ENCODE data around the gene FAM72C. TPM values are rescaled to one million over a fixed set of nuclear protein-coding genes. Genes with fewer than 3 reads are reported as not detected.
A peak's percentile ranks its signal among the peaks of the same experiment; 100 is the strongest.
"Not testable (repeated sequence)": the region's sequence is repeated elsewhere in the genome, so short reads cannot be mapped to it uniquely, and the experiment has no call there.

Gene FAM72C
- total RNA-seq, 1 donor from 2014 or later, result 1.2 TPM

DNA sequence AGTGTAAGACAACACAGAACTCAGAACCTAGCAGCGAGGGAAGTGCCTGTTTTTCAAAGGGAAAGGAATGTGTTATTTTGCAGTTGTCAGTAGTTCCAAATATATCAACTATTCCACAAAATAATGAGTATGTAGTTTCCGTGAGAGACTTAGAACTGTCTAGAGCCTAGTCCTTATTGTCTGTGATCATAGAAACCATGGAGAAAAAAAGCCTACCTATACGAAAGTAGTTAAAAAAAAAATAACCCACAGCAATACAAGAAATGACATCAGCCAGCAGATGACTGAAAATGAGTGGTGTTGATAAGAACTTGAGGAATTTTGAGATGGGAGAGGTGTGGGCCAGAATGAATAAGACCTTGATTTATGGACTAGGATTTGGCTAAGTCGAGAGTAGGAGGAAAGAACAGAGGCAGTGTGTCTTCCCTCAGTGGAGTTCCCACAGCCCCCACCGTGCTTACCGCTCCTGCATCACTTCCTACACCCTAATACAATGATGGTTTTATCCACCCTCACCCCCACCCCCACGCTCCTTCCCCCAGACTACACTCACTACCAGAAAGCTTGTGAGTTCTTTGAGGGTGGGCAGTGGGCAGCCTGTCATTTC lies 21.6 kb upstream of the FAM72C start:
- H3K27ac ChIP-seq; H3K4me3 ChIP-seq; H3K4me1 ChIP-seq; H3K9me3 ChIP-seq; DNase-seq (ENCODE audit: low spot score in 2 of 2); H3K27me3 ChIP-seq; H3K36me3 ChIP-seq; intact Hi-C loops (cut with DNase I): not testable (repeated sequence)

DNA sequence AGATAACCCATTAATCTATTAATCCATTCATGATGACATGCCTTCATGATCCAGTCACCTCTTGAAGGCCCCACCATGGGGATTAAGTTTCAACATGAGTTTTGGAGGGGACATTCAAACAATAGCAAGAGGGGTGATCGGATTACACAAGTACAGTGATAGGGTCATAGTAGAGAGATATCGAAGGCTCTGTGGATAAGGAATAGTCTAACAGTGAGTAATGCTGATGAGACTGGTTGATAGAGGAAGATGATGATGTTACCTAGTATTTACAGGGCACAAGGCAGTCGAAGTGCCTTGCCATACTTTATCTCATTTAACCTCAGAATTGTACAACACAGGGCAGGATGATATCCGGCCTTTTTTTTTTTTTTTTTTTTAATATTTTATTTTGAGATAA lies 18.9 kb upstream of the FAM72C start:
- H3K4me1 ChIP-seq; H3K36me3 ChIP-seq; H3K27ac ChIP-seq; DNase-seq (ENCODE audit: low spot score in 2 of 2); H3K9me3 ChIP-seq; H3K4me3 ChIP-seq; intact Hi-C loops (cut with DNase I); H3K27me3 ChIP-seq: not testable (repeated sequence)

DNA sequence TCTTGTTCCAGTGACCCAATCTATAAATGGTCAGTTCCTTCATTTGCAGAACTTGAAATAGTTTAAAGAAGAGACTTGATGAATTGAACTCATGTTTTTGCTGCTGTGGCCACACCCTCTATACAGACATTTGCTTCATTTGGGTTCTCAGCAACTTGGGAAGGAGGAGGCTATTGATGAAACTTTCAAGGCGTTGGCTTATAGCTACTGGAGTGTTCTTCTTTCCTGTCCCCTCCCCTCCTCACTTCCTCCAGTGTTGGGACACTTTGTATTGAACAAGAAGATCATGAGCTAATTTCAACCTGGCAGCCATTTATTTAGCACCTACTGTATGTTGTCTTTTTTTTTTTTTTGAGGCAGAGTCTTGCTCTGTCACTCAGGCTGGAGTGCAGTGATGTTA lies 17.9 kb upstream of the FAM72C start:
- intact Hi-C loops (cut with DNase I), result not testable (repeated sequence)

DNA sequence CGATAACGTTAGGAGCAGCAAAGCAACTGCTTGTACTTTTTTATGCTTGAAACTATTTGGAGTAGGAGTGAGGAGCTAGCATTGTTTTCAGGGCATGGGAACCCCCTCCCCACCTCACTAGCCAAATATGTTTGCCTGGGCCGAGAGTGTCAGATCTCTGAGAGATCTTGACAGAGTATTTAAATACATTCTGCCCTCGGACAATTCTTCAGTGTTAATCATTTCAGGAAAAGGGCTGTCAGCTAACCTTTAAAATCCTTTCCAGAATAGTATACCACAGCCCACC lies 17.6 kb upstream of the FAM72C start:
- H3K36me3 ChIP-seq; H3K4me1 ChIP-seq; intact Hi-C loops (cut with DNase I); H3K27me3 ChIP-seq; H3K4me3 ChIP-seq; DNase-seq (ENCODE audit: low spot score in 2 of 2); H3K9me3 ChIP-seq; H3K27ac ChIP-seq: not testable (repeated sequence)

More for the DNA sequence above, 17.9 kb upstream of the FAM72C start:
- H3K27ac ChIP-seq; H3K36me3 ChIP-seq; DNase-seq (ENCODE audit: low spot score in 2 of 2); H3K27me3 ChIP-seq; H3K4me3 ChIP-seq; H3K9me3 ChIP-seq; H3K4me1 ChIP-seq: not testable (repeated sequence)

DNA sequence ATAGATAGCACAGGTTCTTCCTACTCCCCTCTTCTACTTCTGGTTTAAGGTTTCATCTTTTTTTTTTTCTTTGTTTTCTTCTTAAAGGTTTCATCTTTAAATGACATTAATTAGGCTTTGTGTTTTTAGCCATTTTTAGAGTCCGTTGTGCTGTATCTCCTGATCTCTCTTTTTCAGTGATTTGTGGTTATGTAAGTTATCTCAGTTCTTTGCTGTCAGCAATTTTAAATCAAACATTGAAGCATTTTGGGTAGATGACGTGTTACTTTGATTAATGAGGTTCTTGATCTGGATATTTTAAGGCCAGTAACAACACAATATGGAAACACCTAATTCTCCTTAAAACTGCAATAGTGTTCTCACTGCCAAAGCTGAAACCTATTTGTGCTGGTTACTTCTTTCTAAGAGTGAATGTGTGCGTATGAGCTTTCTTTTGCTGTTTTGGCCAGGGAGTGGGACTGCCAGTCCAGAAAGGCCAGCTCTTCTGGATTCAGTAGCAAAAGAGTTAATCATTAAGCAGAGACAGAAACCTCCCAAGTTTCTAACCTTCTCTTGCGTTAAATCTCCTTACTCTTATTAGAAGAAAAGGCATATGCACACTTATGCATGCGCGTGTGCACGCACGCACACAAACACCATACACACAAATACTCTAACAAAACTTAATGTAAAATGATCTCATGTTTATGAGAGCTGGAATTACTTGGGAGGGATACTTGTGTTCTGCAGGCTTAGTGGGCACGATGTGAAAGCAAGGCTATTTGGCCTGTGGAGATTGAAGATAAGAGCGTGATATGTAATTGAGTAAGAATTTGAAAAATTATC lies 17.0 kb upstream of the FAM72C start:
- H3K36me3 ChIP-seq; DNase-seq (ENCODE audit: low spot score in 2 of 2); H3K27ac ChIP-seq; H3K9me3 ChIP-seq; H3K4me1 ChIP-seq; H3K4me3 ChIP-seq; H3K27me3 ChIP-seq; intact Hi-C loops (cut with DNase I): not testable (repeated sequence)

DNA sequence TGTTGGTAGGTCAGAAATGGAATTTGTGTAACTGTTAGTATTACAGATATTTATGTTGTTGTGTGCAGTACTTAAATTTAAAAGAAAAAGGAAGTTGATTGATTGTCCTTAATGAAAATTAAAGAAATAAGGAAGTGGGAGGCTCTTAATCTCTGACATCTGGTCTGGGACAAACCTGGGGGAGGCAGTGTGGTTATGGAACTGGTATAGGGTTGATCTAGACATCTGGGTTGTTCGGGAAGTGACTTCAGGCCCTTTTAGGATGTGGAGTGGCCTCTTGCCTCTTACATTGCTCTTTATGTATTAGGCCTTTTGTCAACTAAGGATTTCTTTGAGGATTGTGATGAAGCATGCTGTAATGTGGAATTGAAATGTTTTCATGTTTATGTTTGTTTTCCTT lies 16.1 kb upstream of the FAM72C start:
- H3K36me3 ChIP-seq; H3K4me1 ChIP-seq; H3K27me3 ChIP-seq; H3K4me3 ChIP-seq; intact Hi-C loops (cut with DNase I); H3K9me3 ChIP-seq; H3K27ac ChIP-seq; DNase-seq (ENCODE audit: low spot score in 2 of 2): not testable (repeated sequence)

DNA sequence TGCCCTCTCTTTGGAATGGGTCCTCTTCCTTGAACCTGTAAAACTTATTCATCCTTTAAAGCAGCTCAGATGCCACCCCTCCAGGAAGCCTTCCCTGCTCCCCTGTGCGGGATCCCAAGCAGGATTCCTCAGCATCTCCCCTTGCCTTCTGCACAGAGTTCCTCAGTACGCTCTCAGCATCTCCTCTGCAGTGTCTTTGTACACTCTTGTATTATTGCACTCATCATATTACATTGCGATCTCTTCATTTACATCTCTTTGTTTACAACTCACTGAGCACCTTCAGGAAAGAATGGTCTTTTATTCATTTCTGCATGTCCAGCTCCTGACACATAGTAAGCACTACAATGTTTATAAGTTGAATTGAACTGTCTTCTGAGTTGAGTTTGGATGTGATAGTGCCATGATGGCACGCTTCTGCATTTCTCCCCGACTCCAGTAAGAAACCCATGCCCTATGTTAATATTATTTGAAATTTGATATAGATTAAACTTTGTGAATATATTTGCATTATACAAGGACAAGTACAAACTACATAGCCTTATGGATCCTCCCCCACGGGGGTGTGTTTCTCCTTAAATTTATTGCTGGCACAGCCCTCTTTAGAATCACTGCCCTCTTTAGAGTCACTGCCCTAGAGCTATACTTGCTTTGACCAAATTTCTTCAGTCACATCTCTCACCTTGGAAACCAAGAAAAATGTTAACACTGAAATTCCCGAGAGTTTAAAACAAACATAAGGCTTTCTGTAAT lies 13.1 kb upstream of the FAM72C start:
- H3K27ac ChIP-seq; H3K36me3 ChIP-seq; DNase-seq (ENCODE audit: low spot score in 2 of 2); intact Hi-C loops (cut with DNase I); H3K27me3 ChIP-seq; H3K4me1 ChIP-seq; H3K4me3 ChIP-seq; H3K9me3 ChIP-seq: not testable (repeated sequence)

DNA sequence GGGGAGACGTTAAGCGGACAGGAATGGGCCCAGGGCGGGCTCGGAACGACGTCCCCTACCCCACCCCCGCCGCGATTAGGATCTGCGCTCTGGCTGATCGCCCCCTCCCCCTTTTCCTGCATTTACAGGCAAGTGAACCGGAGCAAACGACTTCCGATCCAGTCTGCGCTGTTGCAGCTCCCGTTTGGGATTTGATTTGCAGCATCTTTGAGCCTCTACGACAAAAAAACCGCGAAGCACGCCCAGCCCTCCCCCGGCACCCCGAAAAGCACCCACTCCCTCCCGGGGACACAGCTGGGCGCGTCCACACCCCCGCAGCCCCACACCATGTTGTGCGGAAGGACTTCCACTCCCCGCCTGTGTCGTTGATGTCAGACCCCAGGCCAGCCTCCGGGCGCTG lies 2.6 kb upstream of the FAM72C start:
- intact Hi-C loops (cut with DNase I); H3K4me1 ChIP-seq; H3K9me3 ChIP-seq; H3K36me3 ChIP-seq; H3K27ac ChIP-seq; DNase-seq (ENCODE audit: low spot score in 2 of 2); H3K27me3 ChIP-seq: not testable (repeated sequence)
- peak overlapping the region in 1 of 2 donors; percentile 58 for H3K4me3 ChIP-seq

DNA sequence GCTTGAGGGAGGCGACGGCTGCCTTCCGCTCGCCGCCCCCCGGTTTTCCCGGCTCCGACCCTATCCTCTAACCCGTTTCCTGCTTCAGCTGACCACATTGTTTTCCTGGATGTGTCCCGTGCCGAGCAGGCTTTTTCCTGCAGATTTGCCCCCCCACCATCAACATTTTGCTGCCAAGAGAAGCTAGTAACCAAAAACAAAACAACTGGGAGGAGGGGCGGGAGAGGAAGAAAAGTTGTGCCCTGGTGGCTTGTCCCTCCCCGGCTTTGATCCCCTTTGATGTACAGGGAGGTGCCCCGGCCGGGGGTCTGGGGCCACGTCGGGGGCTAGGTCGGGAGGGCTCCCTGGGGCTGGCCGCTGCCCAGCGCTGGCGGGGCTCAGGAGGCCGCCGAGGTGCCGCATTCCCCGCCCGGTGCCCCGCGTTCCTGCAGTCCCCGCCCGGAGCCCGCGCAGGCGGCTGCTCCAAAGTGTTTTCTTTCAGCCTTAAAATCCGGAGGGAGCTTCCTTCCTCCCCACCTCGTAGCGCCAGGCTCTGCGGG lies 2.2 kb upstream of the FAM72C start:
- H3K4me1 ChIP-seq; H3K9me3 ChIP-seq; intact Hi-C loops (cut with DNase I); H3K36me3 ChIP-seq; H3K27ac ChIP-seq; H3K27me3 ChIP-seq: not testable (repeated sequence)
- DNase-seq (ENCODE audit: low spot score in 2 of 2), result peak in 1 of 2 donors; percentile 61
- H3K4me3 ChIP-seq, result peak overlapping the region; percentile 44 to 58

DNA sequence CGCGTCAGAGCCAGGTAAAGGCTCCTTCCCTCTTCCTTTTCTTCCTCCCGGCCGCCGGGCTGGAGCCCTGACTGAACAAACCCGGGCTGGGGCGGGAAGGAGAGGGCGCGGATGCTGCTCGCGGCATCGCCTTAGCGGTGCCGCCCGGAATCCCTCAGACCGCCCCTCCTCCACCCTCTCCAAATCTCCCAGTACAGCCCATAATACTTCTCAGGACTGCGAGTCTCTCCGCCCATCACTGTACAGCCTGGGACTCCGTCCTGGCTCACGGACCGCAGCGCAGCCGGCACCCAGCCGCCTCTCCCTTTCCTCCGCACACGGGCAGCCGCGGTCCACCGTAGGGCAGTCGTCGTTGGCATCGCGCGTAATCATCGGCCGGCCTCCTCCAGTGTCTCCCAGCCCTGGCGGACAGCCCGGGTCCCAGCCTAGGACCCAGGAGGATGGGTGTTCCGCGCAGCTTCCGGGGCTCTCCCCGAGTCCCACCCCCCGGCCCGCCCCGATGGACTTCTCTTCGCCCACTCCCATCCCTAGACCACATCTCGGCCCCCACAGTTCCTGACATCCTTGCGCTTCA lies 1.1 kb upstream of the FAM72C start:
- H3K9me3 ChIP-seq; DNase-seq (ENCODE audit: low spot score in 2 of 2); H3K36me3 ChIP-seq; H3K27ac ChIP-seq; H3K4me1 ChIP-seq; H3K4me3 ChIP-seq; H3K27me3 ChIP-seq; intact Hi-C loops (cut with DNase I): not testable (repeated sequence)

DNA sequence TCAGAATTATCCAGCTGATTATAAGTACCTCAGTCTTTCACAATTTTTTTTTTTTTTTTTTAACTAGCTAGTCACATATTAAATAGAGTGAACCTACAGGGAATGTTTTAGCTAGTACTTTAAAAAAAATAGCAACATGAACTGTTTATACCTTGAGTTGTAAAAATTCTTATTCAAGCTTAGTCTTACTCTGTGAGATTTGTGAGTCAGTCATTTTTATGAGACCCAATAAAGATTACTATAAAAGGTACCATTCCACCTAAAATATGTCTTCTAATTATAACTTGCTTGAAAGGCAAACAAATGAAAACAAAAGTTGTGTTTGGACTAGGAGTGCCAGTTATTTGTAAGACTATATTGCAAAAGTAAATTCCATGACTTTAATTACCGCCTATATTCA lies 5.9 kb downstream of the FAM72C start:
- intact Hi-C loops (cut with DNase I); DNase-seq (ENCODE audit: low spot score in 2 of 2); H3K4me1 ChIP-seq; H3K9me3 ChIP-seq; H3K4me3 ChIP-seq; H3K27me3 ChIP-seq; H3K27ac ChIP-seq; H3K36me3 ChIP-seq: not testable (repeated sequence)

DNA sequence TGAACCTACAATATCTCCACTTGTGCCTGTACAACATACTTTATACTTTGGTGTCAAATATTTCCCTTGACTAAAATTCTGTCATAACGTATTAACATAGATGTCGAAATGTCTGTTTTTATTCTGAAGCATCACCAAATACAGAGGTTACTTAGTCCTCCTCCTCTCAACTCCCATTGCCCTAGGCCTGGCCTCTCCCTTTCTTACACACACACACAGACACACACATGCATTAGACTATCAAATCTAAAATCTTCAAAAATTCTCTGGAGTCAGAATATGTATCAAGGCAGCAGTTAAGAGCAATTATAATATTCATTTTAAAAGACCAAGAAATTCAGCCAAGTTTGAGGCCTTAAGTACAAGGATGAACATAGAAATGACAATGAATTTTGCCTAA lies 7.5 kb downstream of the FAM72C start:
- H3K9me3 ChIP-seq; DNase-seq (ENCODE audit: low spot score in 2 of 2); H3K36me3 ChIP-seq; H3K27ac ChIP-seq; H3K4me3 ChIP-seq; H3K4me1 ChIP-seq; intact Hi-C loops (cut with DNase I); H3K27me3 ChIP-seq: not testable (repeated sequence)

DNA sequence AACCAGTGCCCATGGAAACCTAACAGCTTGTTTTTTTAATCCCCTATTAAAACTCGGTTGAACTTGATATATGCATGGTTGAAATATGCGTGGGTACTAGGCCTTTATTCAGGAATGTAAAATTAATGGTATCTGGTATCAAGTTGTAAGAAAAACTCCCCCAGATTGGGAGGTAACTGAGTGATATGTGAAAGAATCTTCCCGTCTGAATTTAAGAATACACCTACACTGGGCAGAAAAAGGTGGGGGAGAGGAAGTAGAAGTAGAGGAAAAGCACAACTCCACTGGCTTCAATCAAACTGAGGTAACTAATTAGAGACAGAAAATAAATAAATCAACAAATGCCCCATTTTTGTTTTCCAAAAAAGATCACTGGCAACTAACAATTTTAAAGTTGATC lies 15.9 kb downstream of the FAM72C start:
- H3K4me1 ChIP-seq; intact Hi-C loops (cut with DNase I); H3K27ac ChIP-seq; H3K27me3 ChIP-seq; H3K36me3 ChIP-seq; H3K4me3 ChIP-seq; H3K9me3 ChIP-seq; DNase-seq (ENCODE audit: low spot score in 2 of 2): not testable (repeated sequence)

DNA sequence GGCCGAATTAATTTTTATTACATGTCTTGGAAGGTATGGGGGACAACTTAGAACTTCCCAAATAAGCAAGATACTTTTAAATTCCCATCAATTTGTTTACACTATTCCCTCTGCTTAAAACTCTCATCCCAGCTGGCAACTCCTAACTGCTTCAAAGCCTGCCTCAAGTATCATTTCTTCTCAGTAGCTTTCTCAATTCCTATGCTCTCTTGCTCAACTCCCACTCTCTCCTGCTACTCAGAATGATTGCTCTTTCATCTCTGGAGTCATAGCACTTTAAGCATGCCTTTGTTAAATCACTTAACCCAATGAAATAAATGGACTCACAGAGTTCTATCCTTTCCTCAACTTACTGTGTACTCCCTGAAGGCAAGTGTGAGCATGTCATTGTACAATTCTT lies 18.9 kb downstream of the FAM72C start:
- H3K9me3 ChIP-seq; H3K36me3 ChIP-seq; intact Hi-C loops (cut with DNase I): not testable (repeated sequence)

More for the DNA sequence above, 18.9 kb downstream of the FAM72C start:
- H3K27me3 ChIP-seq; DNase-seq (ENCODE audit: low spot score in 2 of 2); H3K27ac ChIP-seq; H3K4me1 ChIP-seq; H3K4me3 ChIP-seq: not testable (repeated sequence)
